Measurements from ENCODE around the gene USP25. TPM values are rescaled to one million over a fixed set of nuclear protein-coding genes. Genes with fewer than 3 reads are reported as not detected.

Gene USP25
- total RNA-seq, 2 donors from 2014 or later: 42.9 to 44.7 TPM

- Histone ChIP-seq H3K4me1 (no peaks in the 10 kb centered on the region), H3K36me3 (no peaks in the 10 kb centered on the region), H3K27ac (no peak overlapping the region), H3K4me3 (no peak overlapping the region), H3K9me3 (no peaks in the 10 kb centered on the region), H3K27me3 (no peaks in the 10 kb centered on the region)
- TF ChIP-seq CTCF (IDR thresholded peaks at IDR 0.05): no peak
- no peak for DNase-seq (ENCODE audit: low spot score)
These were observed 65.8 kb downstream of the USP25 start for GRCh38 chr21:15795533-15795932.

GRCh38 chr21:15797577-15798363, 68.0 kb downstream of the USP25 start:
- Histone ChIP-seq H3K4me1 (no peaks in the 10 kb centered on the region), H3K27ac (no peak overlapping the region), H3K36me3 (no peaks in the 10 kb centered on the region), H3K4me3 (no peak overlapping the region), H3K9me3 (no peaks in the 10 kb centered on the region), H3K27me3 (no peaks in the 10 kb centered on the region)
- TF ChIP-seq CTCF (IDR thresholded peaks at IDR 0.05): no peak
- DNase-seq (ENCODE audit: low spot score): no peak

- H3K36me3 ChIP-seq: no peaks in the 10 kb centered on the region
- no peaks in the 10 kb centered on the region for H3K27me3 ChIP-seq
- H3K4me3 ChIP-seq: no peak overlapping the region
- H3K9me3 ChIP-seq: no peaks in the 10 kb centered on the region
- H3K27ac ChIP-seq: no peak overlapping the region
- no peaks in the 10 kb centered on the region for H3K4me1 ChIP-seq
- no peak for DNase-seq (ENCODE audit: low spot score)
- no peak for TF ChIP-seq CTCF (IDR thresholded peaks at IDR 0.05)
These were observed 71.6 kb downstream of the USP25 start for GRCh38 chr21:15801352-15801863.

- no peak overlapping the region for H3K4me3 ChIP-seq
- DNase-seq (ENCODE audit: low spot score): no peak
- H3K27ac ChIP-seq: no peak overlapping the region
- TF ChIP-seq CTCF (IDR thresholded peaks at IDR 0.05): no peak
- H3K4me1 ChIP-seq: no peaks in the 10 kb centered on the region
- no peaks in the 10 kb centered on the region for H3K9me3 ChIP-seq
- H3K27me3 ChIP-seq: no peaks in the 10 kb centered on the region
- H3K36me3 ChIP-seq: peaks cover 4% of the 10 kb centered on the region
These were observed 74.6 kb downstream of the USP25 start for GRCh38 chr21:15804247-15805005.

GRCh38 chr21:15809065-15809464, 79.3 kb downstream of the USP25 start:
- Histone ChIP-seq H3K27me3 (no peaks in the 10 kb centered on the region), H3K27ac (no peak overlapping the region), H3K36me3 (peaks cover 14% of the 10 kb centered on the region), H3K4me3 (no peak overlapping the region), H3K9me3 (no peaks in the 10 kb centered on the region), H3K4me1 (no peaks in the 10 kb centered on the region)
- no peak for DNase-seq (ENCODE audit: low spot score)
- TF ChIP-seq CTCF (IDR thresholded peaks at IDR 0.05): no peak

All from right atrium auricular region (tissue), 2 donors.